ENCODE measurements around the gene SLC40A1. TPM values are rescaled to one million over a fixed set of nuclear protein-coding genes. Genes with fewer than 3 reads are reported as not detected.
"Not testable (repeated sequence)": the region's sequence is repeated elsewhere in the genome, so short reads cannot be mapped to it uniquely, and the experiment has no call there.

SLC40A1 gene
- polyA plus RNA-seq, 10 donors = 31.8 to 55.6 (median 42.3) TPM

DNA sequence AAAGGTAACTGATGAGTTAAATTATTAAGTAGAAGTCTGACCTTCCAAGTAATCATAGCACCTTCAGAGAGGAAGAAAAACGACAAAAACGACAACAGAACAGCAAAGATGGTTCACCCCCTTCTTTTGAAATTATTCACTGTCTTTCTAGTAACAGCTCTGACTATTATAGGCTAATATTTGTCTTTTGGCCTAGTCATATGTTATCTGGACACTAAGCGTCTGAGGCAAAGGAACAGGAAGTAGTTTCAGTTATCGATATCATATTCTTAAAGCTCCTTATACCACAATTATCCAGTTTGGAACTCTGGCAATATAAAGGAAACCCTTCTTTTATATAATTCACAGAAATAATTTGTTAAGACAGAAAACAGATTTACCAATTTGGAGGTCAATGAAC, 27.6 kb upstream of the SLC40A1 start:
- DNase-seq = no peak

DNA sequence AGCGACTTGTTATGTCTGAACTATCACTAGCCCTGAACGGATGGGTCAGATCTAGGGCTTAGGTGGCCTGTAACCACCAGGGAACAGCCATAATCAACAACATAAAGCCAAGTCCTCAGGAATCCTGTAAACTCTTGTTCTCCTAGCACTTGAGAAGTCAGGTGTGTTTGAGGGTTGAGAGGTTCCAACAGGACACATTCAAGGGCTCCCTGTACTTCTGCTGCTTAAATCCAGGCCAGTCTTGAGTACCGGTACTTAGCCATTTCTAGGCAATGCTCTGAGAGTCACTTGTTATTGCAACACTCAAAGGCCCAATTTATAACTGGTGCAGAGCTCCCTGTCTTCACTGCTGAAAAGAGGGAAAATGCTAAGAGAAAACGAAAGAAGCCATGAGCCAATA, 21.6 kb upstream of the SLC40A1 start:
- DNase-seq = no peak

DNA sequence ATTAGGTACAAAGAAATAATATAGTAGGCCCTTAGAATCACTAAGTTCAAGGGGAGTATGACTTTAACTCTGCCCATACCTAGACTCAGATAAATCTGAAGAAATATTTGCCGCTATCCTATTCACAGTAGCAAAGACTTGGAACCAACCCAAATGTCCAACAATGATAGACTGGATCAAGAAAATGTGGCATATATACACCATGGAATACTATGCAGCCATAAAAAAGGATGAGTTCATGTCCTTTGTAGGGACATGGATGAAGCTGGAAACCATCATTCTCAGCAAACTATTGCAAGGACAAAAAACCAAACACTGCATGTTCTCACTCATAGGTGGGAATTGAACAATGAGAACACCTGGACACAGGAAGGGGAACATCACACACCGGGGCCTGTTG, 21.1 kb upstream of the SLC40A1 start:
- not testable (repeated sequence) for DNase-seq

DNA sequence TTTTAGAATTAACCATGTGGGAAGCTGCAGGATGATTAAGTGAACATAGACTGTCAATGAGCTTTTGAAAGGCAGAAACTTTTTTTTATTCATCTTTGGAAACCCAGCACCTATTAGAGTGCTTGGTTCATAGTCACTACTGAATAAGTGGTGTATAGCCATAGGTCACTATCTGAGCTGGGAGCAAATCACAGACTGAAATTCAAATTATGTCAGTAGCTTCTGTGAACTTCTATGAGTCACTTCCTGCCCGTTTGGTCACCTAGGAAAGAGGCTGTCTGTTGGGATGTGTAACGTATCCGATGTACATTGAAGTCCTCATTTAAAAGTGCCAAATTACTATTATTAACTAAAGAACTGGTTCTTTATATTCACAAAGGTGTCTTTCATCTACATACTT, 20.5 kb upstream of the SLC40A1 start:
- DNase-seq = no peak

DNA sequence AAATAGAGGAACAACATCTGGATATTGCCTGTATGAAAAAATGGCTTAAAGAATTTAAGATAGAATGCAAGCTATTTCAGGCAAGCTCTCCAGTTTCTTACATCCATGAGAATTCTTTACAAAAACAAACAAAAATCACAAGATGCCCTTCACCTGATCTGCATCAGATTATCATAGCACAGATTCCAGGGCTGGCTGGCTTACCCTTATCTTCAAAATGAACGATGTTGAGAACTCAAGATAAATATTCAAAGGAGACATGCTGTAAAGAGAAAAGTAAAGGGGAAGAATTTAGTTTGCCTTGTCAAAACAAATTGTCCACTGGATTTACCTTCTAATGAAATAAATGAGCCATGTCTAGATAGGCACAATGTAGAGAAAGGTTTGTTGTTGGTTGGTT, 18.7 kb upstream of the SLC40A1 start:
- DNase-seq = no peak

DNA sequence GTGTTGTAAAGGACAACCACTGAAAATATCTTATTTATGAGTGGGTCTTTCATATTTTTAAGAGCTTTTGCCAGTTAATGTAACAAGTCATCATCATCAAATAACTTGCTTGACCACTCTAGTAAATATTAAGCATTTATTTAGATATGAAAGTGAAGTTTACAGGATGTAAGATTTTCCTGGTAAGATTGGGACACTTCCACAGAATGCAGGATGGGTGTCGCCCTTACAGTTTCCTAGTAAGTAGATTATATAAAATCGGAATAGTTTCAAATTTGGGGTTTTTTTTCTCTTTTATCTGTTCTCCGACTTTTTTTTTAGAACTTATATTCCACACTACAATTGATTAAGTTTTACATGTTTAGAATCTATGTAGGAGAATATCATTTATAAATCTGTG, 14.8 kb upstream of the SLC40A1 start:
- no peak for DNase-seq

DNA sequence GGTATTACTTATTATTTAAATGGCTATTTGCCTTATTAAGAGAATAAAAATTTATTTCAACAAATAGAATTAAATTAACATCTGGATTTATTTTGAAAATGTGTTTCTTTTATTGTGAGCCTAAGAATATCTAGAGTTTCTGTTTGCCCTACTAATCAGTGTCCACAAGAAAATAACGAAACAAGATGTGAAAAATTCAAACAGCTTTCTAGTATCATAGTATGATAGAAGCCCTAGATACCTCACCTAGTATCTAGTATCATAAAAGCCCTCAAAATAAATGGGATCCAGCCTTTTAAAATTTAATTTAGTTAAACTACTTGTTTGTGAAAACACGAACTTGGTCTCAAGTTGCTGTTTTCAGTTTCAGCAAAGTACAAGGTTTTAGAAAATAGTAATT, 13.7 kb upstream of the SLC40A1 start:
- no peak for DNase-seq

DNA sequence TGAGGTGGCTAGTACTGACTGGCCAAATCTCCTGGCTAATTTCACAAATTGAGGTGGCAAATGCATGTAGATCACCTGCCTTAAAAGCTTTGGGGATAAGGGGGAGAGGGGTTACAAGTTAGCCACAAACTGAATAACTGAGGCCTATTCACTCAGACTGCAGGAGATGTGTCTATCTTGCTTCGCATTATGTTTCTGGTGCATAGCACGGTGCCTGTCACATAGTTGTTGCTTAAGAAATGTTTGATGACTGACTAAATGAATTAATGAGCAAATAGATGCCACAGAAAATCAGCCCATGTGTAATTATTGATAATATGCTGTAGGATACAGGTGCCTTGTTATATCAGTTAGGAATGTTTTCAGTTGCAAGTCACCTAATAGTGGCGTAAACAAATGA, 12.5 kb upstream of the SLC40A1 start:
- no peak for DNase-seq

DNA sequence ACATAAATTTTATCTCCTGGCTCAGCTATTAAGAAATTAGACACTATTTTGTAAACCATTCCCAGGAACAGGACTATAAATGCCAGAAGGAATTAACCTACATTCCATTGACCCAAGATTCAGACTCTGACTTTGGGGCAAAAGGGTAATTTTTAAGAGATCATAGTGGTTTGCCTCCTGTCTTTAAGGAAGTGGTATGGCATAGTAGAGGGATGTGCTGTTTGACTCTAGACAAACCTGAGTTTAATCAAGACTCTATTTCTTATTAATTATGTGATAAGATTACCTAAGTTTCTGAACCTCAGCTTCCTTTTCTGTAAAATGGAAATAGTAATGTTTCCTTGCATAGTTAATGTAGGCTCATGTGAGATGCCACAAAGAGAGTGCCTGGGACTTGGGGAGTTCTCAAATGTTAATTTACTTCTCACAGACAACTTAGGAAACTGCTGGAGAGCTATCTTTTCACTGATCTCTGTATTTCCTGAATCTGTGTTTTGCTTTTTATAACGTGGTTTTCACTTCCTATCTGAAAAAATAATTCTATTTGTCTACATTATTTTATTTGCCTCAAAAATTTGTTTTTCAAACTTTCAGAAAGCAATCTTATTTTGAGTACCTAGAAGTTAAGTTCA, 11.9 kb upstream of the SLC40A1 start:
- no peak for DNase-seq

DNA sequence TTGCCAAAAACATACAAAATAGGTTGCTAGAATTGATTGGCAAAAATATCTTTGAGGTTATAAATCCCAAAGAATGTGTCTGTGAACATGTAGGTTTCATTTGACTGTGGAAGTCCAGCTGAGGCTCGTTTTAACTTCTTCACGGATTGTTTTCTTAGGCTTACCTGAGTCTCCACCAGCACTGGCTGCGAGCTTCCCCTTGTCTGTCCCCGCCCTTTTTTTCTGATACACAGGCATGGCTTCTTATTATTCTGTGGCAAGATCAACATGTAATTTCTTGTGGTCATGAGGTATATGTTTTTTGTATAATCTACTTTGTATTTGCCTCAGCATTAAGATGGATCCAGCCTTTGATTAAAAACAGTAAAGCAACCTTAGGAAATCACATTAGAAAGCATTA, 7.2 kb upstream of the SLC40A1 start:
- DNase-seq = no peak

DNA sequence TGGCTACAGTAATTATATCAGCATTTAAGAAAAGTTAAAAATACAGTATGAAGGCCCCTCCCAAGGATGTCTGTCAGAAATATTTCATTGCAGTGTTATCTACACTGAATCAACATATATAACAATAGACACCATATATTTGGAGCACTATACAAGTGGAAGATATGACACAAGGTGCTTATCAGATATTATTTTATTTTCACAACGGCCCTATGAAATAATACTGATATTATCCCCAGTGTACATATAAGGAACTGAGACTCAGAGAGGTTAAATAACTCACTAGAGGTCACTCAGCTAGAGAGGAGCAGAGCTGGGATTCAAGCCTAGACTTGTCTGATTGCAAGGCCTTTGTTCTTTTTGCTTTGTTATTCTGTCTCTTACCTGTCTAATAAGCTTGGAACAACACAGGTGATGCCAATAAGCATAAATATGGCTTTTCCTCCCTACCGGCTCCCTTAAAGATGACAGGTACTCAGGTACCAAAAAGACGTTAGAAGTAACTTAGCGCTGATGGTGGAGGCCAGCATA, 4.7 kb upstream of the SLC40A1 start:
- DNase-seq = no peak

DNA sequence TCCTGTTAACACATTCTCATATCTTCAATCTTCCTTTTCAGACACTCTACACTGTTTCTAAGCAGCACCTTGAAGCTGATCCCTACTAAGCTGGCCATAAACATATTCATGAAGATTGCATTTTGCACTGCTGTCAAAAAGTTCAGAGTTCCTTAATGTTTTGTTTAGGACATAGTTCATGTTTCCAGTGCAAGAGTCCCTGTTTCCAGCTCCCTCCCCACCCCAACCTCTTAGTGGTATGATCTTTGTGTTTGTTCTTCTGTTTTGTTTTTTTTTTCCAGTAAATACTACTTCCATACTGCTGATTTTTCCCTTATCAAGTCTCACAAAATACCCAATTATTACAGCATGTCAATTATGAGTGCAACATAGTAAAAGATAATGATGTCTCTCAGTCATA, 4.1 kb upstream of the SLC40A1 start:
- no peak for DNase-seq

DNA sequence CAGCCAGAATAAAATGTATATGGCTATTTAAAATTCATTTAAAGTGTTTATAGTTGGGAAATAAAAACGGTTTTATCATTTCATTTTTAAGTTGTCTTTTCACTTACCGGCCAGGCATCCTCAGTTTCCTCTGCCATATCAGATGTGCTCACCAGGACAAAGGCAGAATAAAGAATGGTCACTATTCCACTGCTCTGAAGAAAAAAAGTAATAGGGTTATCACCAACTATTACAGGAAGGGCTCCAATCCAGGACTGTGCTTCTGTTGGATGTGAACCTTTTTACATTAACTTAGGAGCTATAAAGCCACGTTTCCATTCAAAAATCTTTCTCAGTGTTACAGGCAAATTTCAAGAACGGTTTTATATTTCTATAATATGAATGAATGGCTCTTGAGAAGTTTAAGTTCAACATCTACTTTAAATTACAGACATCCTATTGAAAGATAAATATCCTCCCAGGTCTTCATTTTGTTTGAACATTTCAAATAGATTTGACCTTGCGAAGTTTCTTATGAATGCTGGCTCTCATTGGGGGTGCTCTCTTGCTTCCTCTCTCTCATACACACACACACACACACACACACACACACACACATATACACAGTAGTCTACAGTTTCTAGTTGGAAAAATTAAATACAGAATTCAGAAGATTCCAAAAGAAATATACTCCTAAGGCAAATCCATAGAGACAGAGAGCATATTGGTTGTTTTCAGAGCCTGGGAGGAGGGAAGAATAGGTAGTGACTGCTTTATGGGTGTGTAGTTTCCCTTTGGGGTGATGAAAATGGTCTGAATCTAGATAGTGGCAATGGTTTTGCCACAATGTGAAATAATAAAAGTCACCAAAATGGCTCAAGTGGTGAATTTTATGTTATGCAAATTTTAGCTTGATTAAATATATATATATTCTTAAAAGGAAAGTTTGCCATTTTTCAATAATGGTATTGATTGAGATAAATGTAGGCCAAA, 2.9 kb upstream of the SLC40A1 start:
- DNase-seq = no peak

DNA sequence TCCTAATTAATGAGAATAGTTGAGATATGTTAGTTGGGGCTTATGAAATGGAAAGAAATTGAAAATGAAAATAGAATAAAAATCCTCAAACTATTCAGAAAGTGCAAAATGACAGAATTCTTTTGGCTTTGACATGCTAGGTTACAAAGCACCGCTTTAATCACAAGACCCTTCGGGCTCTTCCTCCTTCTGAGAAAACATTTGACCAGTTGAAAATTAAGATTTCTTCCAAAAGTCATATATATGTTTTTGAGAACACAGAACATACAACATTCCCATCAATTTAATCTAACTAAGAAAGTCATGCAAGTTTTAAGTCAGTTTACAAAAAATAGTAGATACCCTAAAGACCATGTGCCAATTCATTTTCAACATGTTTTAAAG, 2.2 kb upstream of the SLC40A1 start:
- DNase-seq = no peak

DNA sequence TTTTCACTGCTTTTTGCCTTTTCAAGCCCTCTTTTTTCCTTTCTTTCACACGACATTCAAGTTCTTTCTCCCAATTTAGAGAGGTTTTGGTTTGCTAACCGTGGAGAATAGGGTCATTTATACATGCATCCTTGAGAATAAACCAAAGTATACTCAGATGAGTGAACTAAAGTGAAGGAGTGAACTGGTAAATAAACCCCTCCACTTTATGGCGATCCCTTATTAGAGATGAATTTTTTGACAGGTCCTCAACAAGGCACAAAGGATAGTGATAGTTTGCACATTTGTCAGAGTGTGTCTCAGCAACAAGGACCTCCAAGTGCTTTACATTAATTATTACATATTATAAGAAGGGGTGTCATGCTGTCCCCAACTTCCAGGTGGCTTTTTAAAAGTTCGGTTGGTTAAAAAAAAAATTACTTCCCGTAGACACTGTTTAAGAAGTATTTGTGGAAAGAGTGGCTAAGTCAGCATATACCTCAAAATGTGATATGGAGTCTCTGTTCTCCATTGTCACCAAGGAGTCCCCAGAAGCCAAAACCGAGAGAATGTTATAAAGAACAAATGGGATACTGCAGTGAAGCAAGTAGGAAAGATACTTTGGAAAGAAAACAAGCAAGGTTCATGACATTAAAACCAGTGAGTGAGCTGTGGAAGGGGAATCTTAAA, 1.7 kb upstream of the SLC40A1 start:
- no peak for DNase-seq

DNA sequence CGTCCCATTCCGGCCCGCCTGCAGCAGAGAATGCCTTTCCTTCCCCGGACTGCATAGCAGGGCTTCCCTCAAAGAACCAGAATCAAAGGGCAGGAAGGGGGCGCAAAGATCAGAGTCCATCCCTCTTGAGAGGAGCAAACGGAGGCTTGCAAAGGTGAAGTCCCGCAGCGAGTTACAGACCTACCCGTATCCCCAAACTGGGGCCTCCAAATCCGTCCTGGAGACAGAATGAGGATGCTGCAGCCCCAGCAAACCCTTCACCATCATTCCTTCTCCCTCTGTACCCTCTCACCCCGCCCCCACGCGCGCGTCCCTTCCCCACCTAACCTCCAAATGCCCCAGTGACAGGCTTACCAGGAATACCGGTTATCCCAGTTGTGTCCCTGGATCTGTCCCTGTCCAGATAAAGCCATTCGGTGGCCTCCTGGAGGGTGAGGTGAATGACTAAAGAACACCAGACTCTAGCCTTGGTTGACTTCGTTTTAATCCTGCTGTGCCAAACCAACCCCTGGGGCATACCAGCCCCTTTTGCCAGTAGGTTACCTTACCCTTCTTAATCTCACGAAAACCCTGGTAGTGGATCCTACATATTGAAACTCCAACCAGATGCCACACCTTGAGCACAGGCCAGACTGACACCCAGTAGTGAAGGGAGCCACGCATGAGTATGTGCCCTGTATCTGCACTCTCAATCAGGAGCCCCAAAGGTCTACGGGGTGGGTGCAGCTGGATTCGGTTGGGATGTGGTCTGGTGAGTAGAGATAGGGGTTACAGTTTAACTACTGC, 961 bp upstream of the SLC40A1 start:
- peak in 1 of 3 donors; percentile 32 for DNase-seq

DNA sequence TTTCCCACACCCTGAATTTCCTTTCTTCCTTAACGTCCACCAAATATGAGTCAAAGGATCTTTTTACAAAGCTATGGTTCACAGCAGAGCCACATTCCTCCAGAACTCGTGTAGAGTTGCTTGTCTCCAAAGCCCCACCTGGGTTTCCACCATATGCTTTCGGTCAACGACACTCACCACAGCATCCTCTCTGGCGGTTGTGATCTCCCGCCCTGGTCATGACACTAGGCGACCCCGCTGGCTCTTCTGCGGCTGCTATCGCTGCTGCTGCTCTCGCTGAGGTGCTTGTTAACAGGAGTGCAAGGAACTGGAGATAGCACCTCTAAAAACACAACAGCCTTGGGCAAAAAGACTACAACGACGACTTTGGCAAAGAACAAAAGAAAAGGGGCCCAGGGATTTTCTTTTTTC, 340 bp downstream of the SLC40A1 start:
- DNase-seq = no peak

DNA sequence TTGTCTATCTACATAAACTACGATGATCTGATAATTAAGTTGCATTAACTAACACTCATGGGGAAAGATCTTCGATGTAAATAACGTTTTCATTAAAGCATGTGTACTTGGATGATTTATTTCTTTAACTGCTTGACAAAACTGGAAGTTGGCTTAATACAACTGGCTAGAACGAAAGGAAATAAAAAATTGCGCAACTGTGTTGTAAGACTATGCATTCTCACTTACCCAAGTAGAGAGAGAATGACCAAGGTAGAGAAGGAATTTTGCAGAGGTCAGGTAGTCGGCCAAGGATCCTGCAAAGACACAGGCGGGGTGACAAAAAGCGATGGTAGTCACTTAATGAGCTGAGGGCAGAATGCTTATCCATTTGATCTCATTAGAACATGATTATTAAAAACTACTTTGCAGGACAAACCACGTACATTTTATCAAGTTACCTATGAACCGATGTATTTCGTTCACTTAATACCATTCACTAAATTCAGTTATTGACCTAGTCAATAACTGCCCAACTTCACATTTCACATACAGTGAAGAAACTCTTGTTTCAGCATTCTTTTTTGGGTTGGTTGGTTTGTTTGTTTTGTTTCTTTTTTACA, 900 bp downstream of the SLC40A1 start:
- DNase-seq = peak in 1 of 3 donors; percentile 61

DNA sequence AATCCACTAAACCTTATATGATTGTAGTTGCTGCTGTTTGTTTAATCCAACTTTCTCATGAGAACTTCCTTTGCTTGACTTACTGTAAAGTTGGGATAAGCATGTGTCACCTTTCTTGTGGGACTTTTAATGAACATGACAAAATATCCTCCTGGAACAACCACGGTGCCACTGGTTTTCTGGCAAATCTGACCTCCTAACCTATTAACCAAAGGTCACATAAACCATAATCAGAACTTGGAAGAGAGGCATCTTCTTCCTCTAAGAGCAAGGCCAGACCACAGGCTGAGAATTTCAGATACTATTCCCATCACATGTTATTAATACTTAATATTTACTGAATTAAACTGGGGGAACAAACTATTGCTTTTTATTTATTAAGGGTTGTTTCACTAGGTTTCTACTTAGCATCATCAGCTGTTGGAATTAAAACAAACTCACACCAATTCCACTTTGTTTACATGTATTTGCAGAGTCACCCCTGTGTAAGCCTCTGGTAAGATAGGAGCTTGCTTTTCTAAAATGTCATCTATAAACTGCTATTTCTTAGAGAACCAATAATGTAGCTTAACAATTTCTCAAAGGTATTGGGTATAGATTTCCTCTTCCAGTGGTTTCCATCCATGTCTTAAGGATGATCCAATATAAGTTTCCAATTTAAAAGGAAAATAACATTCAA, 2.2 kb downstream of the SLC40A1 start:
- no peak for DNase-seq

DNA sequence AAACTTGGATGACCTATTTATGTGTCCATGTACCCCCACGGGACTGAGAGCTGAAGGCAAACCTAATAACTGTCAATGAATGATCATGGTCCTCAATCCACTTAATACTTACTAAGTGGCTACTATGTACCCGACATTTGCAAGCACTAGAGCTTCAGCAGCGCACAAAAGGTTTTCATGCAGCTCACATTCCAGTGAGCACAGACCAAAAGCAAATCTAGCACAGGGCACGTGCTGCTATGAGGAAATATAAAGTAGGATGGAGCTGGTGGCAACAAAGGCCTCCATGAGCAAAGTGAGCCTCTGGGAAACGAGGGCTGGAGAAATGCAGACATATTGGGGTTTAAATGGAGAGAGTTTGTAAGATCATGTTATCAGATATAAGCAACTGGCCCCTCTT, 3.5 kb downstream of the SLC40A1 start:
- DNase-seq = no peak

DNA sequence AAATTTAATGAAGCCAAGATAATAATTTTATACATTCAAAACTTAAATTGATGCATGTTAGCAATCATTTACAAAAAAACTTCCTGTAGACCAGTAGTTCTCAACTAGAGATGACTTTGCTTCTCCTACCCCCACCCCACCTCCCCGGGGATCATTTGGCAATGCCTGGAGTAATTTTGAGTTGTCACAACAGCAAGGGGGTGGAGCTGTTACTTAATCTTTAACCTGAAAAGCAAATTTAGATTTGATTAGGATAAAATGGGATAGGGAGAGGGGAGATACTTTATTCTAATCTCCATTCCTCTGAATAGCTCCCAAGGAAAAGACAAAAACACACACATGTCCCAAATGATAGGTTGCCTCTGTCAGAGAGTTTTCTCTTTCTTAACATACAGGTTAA, 4.2 kb downstream of the SLC40A1 start:
- no peak for DNase-seq

All from muscle of back (tissue), 11 donors.